Measurements from ENCODE around the gene CPA2. TPM values are rescaled to one million over a fixed set of nuclear protein-coding genes. Genes with fewer than 3 reads are reported as not detected.

CPA2 gene
- total RNA-seq, 1 experiment from 2014 or later: 0.90 TPM

- DNase-seq (ENCODE audit: low spot score): peak; percentile 29
- H3K27ac Mint-ChIP-seq: peak overlapping the region; percentile 98
- TF ChIP-seq ETV6 (CRISPR knock-in tag; IDR thresholded peaks at IDR 0.05) (0 out of 2 replicates have a peak, but pooled peaks have one; percentile 42), HMGA2 (CRISPR knock-in tag; IDR thresholded peaks at IDR 0.05) (0 out of 2 replicates have a peak, but pooled peaks have one; percentile 11), ZNF232 (CRISPR knock-in tag; IDR thresholded peaks at IDR 0.05) (peak; percentile 37; the same call in 1 of the 2 replicates), ZBTB43 (CRISPR knock-in tag; IDR thresholded peaks at IDR 0.05) (0 out of 2 replicates have a peak, but pooled peaks have one; percentile 30), CREM (CRISPR knock-in tag; IDR thresholded peaks at IDR 0.05) (peak; percentile 37; the same call in 1 of the 2 replicates), FOXP1 (CRISPR knock-in tag; IDR thresholded peaks at IDR 0.05; ENCODE audit: borderline replicate concordance) (peak; percentile 35; the same call in 1 of the 2 replicates), ESRRA (CRISPR knock-in tag; IDR thresholded peaks at IDR 0.05; ENCODE audit: borderline replicate concordance) (0 out of 2 replicates have a peak, but pooled peaks have one; percentile 26), TEAD4 (CRISPR knock-in tag; IDR thresholded peaks at IDR 0.05) (no peak)
- TF ChIP-seq, protein P1, sequence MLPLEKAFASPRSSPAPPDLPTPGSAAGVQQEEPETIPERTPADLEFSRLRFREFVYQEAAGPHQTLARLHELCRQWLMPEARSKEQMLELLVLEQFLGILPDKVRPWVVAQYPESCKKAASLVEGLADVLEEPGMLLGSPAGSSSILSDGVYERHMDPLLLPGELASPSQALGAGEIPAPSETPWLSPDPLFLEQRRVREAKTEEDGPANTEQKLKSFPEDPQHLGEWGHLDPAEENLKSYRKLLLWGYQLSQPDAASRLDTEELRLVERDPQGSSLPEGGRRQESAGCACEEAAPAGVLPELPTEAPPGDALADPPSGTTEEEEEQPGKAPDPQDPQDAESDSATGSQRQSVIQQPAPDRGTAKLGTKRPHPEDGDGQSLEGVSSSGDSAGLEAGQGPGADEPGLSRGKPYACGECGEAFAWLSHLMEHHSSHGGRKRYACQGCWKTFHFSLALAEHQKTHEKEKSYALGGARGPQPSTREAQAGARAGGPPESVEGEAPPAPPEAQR (CRISPR knock-in tag; IDR thresholded peaks at IDR 0.05): no peak
- TF ChIP-seq, protein P2, sequence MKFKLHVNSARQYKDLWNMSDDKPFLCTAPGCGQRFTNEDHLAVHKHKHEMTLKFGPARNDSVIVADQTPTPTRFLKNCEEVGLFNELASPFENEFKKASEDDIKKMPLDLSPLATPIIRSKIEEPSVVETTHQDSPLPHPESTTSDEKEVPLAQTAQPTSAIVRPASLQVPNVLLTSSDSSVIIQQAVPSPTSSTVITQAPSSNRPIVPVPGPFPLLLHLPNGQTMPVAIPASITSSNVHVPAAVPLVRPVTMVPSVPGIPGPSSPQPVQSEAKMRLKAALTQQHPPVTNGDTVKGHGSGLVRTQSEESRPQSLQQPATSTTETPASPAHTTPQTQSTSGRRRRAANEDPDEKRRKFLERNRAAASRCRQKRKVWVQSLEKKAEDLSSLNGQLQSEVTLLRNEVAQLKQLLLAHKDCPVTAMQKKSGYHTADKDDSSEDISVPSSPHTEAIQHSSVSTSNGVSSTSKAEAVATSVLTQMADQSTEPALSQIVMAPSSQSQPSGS (CRISPR knock-in tag; IDR thresholded peaks at IDR 0.05; ENCODE audit: borderline replicate concordance, low read depth): no peak
- H3K4me3 Mint-ChIP-seq: peak overlapping the region; percentile 59
- H3K36me3 Mint-ChIP-seq: no peaks in the 10 kb centered on the region
- H3K27me3 Mint-ChIP-seq (ENCODE audit: low read depth): peaks cover 5% of the 10 kb centered on the region
- peak; percentile 10 for ATAC-seq
- CTCF ChIA-PET: interaction anchor here (0.6 to 2.1 kb wide), 10 partner anchors 10 to 690 kb away, joined by 3 to 11 read pairs (median 4); partner anchors contain the start of gene CEP41
- peaks cover 70% of the 10 kb centered on the region for H3K4me1 Mint-ChIP-seq
- POLR2A ChIA-PET: interaction anchor here (0.8 to 2.1 kb wide), 8 partner anchors 9 to 203 kb away, joined by 3 to 10 read pairs (median 4); partner anchors contain the start of gene TMEM209
- peaks cover 8% of the 10 kb centered on the region; the same call in 1 of the 2 replicates for H3K9me3 Mint-ChIP-seq
Measured at GRCh38 chr7:130272381-130273080, 5.9 kb downstream of the CPA2 start.

DNA sequence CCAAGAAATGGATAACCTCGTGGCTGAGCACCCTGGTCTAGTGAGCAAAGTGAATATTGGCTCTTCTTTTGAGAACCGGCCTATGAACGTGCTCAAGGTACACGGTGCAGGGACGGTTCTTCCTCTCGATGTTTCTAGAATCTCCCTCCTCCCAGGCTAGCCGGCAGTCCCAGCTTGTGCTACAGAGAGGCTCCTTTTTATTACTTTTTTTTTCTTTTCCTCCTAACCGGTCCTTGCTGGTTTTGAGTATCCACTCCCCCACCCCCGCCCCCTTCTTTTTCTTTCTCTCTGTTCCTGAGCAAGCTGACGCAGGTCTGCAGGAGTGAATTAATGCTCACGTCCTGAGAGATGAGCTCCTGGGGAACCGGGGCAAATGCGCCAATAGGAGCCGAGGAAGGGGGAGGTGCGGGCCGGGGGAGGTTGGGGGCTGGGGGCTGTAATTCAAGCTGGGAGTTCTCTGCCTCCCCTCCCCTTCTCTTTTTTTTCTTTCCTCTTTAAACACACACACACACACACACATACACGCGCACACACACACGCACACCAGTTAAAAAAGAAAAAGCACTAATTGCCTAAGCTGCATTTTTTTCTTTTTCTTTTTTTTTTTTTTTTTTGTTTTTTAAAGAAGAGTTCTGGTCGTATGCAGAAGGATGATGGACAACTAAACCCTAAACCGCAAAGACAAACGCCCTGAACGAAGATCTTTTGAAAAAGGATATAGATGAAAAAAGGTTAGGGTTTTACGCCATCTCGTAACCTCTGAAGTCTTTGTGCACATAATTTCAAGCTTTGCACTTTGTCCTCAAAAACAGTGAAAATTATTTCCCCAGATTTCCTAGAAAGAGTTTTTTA lies 6.6 kb downstream of the CPA2 start:
- CTCF ChIA-PET: interaction anchor here (0.6 to 2.1 kb wide), 17 partner anchors 11 to 1611 kb away, joined by 3 to 11 read pairs (median 4); partner anchors contain the start of genes CEP41 and IRF5
- POLR2A ChIA-PET: interaction anchor here (0.5 to 2.1 kb wide), 17 partner anchors 9 to 396 kb away, joined by 3 to 10 read pairs (median 4); partner anchors contain the start of genes COPG2, KLHDC10 and TMEM209

More for the DNA sequence above, 6.6 kb downstream of the CPA2 start:
- no peaks in the 10 kb centered on the region for H3K36me3 Mint-ChIP-seq
- peaks cover 69% of the 10 kb centered on the region for H3K4me1 Mint-ChIP-seq
- TF ChIP-seq, protein P3, sequence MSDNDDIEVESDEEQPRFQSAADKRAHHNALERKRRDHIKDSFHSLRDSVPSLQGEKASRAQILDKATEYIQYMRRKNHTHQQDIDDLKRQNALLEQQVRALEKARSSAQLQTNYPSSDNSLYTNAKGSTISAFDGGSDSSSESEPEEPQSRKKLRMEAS (CRISPR knock-in tag; IDR thresholded peaks at IDR 0.05): peak; percentile 57; the same call in 1 of the 2 replicates
- TF ChIP-seq, protein P4, sequence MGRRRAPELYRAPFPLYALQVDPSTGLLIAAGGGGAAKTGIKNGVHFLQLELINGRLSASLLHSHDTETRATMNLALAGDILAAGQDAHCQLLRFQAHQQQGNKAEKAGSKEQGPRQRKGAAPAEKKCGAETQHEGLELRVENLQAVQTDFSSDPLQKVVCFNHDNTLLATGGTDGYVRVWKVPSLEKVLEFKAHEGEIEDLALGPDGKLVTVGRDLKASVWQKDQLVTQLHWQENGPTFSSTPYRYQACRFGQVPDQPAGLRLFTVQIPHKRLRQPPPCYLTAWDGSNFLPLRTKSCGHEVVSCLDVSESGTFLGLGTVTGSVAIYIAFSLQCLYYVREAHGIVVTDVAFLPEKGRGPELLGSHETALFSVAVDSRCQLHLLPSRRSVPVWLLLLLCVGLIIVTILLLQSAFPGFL (CRISPR knock-in tag; IDR thresholded peaks at IDR 0.05; ENCODE audit: borderline replicate concordance): no peak
- TF ChIP-seq ZBTB43 (CRISPR knock-in tag; IDR thresholded peaks at IDR 0.05): 0 out of 2 replicates have a peak, but pooled peaks have one; percentile 63
- 0 out of 2 replicates have a peak, but pooled peaks have one; percentile 61 for TF ChIP-seq AFF4 (CRISPR knock-in tag; IDR thresholded peaks at IDR 0.05; ENCODE audit: borderline replicate concordance)
- TF ChIP-seq, protein P5, sequence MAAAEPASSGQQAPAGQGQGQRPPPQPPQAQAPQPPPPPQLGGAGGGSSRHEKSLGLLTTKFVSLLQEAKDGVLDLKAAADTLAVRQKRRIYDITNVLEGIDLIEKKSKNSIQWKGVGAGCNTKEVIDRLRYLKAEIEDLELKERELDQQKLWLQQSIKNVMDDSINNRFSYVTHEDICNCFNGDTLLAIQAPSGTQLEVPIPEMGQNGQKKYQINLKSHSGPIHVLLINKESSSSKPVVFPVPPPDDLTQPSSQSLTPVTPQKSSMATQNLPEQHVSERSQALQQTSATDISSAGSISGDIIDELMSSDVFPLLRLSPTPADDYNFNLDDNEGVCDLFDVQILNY (CRISPR knock-in tag; IDR thresholded peaks at IDR 0.05): 0 out of 2 replicates have a peak, but pooled peaks have one; percentile 42
- no peak for TF ChIP-seq NFE2L1 (CRISPR knock-in tag; IDR thresholded peaks at IDR 0.05)
- peak; percentile 66; the same call in 1 of the 2 replicates for TF ChIP-seq ZNF263 (CRISPR knock-in tag; IDR thresholded peaks at IDR 0.05; ENCODE audit: low read depth)
- no peak for TF ChIP-seq ATF1 (CRISPR knock-in tag; IDR thresholded peaks at IDR 0.05)
- H3K4me3 Mint-ChIP-seq: peak overlapping the region; percentile 59
- ATAC-seq (peak; percentile 83), DNase-seq (ENCODE audit: low spot score) (peak; percentile 84)
- peaks cover 8% of the 10 kb centered on the region; the same call in 1 of the 2 replicates for H3K9me3 Mint-ChIP-seq
- H3K27me3 Mint-ChIP-seq (ENCODE audit: low read depth): peaks cover 10% of the 10 kb centered on the region
- H3K27ac Mint-ChIP-seq: peak overlapping the region; percentile 98
